A673 (cell line): ENCODE measurements around the gene NXF1.
"Not testable (repeated sequence)": the region's sequence is repeated elsewhere in the genome, so short reads cannot be mapped to it uniquely, and the experiment has no call there.

Experiments used
- CTCF ChIP-seq: fragments of 300-800, 200-600 bp; sonication (generic); conservative IDR thresholded peaks from 2 replicates; pipeline ENCODE4 v1.5.1; 2017; ENCODE audit warnings: low read depth, mild to moderate bottlenecking, antibody characterized with exemption, low read length, moderate library complexity, mixed read lengths
- EZH2 ChIP-seq: fragments of 200-600 bp; sonication (generic); IDR thresholded peaks from 2 replicates; pipeline ENCODE4 v1.6.1; 2017; ENCODE audit warnings: borderline replicate concordance, low read depth, mild to moderate bottlenecking, mixed read lengths, antibody characterized with exemption, low read length; ENCODE audit not compliant: poor library complexity, severe bottlenecking

- TF ChIP-seq CTCF, EZH2: not testable (repeated sequence)
These were observed 44.4 kb downstream of the NXF1 start for GRCh38 chr11:62760867-62761227.
